ENCODE measurements around the gene E2F8.

E2F8 gene

DNA sequence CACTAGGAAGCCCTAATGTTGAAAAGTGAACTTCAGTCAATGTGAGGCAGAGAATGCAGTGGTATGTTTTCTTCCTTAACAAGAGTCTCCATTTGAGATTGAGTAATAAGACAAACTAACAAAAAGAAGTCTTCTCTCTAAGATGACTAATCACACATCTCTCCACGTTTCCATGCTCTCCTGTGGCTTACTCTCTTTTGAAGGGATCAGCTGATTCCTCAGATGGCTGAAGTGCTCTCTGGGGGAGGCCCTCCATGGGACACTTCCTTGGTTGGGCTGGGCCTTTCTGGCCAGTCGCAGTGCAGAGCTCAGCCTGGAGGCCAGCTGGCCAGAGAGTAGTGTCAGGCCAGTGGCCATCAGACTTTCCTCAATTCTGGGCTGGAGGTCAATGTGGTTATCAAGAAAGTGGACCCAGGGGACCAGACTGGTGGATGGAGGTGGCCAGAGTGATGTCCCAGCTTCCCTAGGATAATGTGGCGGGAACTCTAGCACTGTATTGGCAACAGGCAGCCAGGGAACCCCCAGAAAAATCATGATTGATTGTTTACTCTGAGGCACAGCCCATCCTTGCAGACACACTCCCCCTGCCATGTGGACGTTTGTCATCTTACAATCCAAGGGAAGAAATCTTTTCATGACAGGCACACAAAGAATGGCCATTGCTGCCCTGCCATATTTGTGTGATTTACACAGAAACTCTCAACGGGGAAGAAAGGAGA lies 53.5 kb downstream of the E2F8 start:
- DNase-seq (ENCODE audit: low read depth in 2 of 2), result no peak

DNA sequence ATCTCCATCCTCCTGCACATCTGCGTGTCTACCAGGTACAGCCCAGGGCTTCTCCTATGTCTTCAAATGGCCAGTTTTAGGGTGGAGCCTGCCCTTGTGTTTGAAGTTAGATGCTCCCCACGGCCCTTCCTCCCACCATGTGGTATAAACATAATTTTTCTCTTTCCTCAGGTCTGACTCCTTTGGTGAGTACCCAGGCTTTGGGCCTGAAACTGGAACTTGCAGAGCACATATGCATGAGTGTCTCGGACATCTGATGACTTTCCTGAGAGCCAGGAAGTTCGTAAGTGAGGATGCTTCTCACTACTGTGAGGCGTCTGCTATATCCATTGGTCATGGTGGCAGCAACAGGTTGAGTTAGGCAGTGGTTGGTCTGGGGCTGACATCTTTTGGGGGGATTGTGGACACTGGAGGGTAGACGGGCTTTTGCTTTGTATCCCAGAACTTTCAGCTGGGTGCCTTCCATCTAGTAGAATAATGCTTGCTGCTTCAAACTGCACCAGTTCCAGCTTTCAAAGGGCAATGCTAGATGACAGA lies 55.2 kb downstream of the E2F8 start:
- no peak for DNase-seq (ENCODE audit: low read depth in 2 of 2)

DNA sequence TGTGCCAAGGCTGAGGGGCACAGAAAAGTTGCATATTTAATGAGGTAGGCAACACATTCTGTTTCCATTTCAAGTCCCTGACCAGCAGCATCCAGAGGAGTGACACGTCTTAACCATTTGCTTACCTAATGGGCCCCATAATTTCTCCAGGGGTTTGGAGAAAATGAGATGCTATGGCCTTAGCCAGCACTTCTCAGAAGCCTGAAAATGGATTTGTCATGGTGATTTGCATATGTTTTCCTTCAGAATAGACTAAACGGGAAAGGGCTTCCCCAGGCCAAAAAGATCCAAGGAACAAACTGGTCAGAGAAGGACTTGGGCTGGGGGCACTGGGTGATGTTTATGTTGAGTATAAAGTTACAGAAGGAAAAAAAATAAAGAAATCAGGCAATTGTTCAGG lies 55.7 kb downstream of the E2F8 start:
- DNase-seq (ENCODE audit: low read depth in 2 of 2), result no peak

DNA sequence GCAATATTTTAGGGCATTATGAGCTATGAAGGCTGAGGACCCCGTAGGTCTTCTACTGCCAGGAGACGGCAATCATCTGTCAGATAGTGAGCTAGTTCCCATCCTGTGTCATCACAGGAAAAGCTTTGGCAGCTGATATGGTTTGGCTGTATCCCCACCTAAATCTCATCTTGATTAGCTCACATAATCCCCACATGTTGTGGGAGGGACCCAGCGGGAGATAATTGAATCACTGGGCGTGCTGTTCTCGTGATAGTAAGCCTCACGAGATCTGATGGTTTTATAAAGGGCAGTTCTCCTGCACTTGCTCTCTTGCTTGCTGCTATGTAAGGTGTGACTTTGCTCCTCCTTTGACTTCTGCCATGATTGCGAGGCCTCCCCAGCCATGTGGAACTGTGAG lies 57.1 kb downstream of the E2F8 start:
- no peak for DNase-seq (ENCODE audit: low read depth in 2 of 2)

DNA sequence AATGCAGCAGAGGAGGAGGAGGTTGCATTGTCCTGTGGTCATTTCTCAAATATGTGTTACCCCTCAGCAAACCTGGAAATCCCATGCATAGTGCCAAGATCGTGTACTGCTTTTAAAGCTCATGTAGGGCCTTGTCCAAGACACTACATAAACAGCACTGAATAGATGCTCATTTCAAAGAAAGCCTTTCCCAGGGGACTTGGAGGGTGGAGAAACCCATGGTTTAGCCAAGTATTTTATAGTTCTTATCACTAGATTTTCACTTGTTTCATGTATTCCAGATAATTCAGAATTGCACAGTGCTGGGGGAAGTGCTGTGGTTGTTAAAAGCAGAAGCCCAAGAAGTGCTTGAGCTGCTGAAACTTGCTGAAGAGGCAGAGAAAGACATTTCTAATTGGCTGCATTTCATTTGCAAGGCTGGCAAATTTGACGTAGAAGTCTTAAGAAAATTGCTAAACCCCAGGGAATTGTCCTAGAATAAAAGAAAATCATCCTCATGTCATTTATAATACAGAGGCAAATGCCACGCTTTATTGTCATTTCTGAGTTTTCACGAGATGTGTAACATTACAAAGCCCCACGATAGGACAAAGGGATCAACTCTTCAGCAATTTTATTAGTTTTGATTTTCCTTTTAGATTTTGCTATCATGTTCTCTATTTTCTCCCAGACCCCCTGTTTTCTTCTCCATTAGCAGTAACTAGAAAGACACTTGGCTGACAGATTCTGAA lies 59.0 kb downstream of the E2F8 start:
- DNase-seq (ENCODE audit: low read depth in 2 of 2), result no peak

DNA sequence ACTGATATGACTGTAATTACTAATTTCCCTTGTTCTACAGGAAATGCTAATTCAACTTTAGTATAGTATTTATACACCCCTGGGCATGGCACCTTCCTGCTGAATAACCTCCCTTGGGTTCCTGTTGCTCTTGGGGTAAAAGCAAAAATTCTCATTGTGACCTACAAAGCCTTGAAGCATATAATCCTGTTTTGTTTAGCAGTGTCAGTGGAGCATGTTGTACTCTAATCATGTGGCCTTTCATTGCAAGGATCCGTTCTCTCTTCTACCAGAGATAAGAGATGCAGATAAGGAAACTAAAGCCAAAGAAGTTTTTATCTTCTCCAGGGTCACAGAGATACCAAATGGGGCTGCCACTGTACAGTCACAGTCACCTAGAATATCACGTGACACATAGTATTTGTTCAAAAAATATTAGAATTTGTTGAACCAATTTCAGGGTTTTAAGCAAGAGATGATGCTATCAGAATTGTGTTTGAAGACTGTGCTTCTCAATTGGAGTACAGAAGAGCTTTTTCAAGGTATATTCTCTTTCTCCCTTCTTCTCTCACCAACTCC lies 64.0 kb downstream of the E2F8 start:
- DNase-seq (ENCODE audit: low read depth in 2 of 2), result no peak
